ENCODE data around the gene PSMB2. TPM values are rescaled to one million over a fixed set of nuclear protein-coding genes. Genes with fewer than 3 reads are reported as not detected.
"Not testable (repeated sequence)": the region's sequence is repeated elsewhere in the genome, so short reads cannot be mapped to it uniquely, and the experiment has no call there.

Gene PSMB2
- total RNA-seq (2014; rRNA removed; shearing (Covaris generic)): 39.1 and 42.2 TPM in 2 replicates

DNA sequence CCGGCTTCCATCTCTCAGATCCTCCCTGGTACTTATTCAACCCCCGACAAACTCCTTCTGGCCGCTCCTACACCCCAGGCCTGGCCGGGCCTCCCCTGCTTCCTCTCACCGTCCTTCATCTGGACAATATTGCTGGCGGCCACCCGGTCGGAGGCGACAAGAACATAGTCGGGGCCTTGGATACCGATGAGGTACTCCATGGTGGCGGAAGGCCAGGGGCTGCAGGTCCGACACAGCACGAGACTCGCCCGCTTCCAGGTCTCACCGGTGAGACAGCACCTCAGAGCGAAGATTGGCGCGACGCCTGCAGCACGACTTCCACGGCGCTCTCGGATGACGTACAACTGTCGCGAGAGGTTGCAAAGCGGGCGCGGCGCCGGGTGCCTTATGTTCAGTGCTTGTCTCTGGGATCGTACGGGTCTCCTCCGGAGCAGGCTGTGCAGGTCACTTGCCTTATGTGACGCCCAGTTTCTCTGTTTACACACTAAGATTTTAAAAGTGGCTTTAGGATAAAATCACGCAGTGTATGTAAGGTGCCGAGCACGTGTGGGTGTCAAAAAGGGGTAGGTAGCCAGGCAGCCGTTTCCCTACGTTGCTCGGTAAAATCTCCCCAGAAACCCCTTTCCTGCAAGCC, at the start of gene PSMB2:
Gene PSMB2, minus strand, starts transcription at position 294 of the 634 bp plus-strand sequence. Its CDS starts 94 bp downstream, at position 200.
- DNase-seq (ENCODE audit: low spot score): peak; percentile 98

DNA sequence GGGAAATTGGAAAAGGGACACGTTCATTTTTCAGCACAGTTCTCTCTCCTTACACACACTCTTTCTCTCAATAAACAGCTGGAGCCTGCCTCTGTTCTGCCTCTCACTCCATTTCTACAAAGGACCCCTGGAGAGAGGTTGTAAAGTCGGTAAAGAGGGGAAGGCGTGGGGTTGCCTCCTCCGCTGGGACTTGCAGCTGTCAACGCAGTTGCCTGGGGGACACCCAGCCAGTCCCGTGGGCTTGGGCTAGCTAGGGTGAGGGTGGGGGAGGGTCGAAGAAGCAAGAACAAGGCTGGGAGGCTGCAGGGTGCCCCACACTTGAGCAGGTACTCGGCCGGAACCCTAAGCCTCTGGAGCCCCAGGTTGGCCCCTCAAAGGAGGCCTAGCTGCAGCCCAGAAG, 49.8 kb upstream of the PSMB2 start:
- no peak for DNase-seq (ENCODE audit: low spot score)

DNA sequence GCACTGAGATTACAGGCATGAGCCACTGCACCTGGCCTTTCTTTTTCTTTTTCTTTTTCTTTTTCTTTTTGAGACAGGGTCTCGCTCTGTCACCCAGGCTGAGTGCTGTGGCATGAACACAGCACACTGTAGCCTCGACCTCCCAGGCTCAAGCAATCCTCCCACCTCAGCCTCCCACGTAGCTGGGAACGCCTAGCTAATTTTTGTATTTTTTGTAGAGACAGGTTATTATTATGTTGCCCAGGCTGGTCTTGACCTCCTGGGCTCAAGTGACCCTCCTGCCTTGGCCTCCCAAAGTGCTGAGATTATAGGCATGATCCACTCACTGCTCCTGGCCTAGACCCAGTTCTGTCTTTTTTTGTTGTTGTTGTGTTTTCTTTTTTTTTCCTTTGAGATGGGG, 48.8 kb upstream of the PSMB2 start:
- DNase-seq (ENCODE audit: low spot score): not testable (repeated sequence)

- DNase-seq (ENCODE audit: low spot score): no peak
Measured at GRCh38 chr1:35688161-35688560, 46.8 kb upstream of the PSMB2 start.

DNA sequence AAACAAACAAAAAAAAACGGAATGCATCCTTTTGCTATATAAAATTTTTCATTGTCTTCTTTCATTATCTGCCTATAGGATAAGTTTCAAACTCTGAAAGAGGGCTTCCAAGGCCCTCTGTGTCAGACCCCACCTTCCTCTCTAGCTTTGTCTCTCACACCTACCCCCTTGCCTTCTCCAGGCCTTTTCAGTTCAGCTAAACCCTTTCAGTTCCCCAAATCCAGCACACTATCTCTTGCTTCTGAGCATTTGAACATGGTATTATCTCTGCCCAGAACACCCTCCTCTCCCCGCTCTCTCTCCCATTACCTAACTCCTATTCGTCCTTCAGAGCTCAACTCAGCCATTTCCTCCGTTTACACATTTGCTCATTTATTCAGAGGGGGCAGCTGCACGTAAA, 41.7 kb upstream of the PSMB2 start:
- no peak for DNase-seq (ENCODE audit: low spot score)

- DNase-seq (ENCODE audit: low spot score): no peak
Measured at GRCh38 chr1:35680271-35680670, 38.9 kb upstream of the PSMB2 start.

DNA sequence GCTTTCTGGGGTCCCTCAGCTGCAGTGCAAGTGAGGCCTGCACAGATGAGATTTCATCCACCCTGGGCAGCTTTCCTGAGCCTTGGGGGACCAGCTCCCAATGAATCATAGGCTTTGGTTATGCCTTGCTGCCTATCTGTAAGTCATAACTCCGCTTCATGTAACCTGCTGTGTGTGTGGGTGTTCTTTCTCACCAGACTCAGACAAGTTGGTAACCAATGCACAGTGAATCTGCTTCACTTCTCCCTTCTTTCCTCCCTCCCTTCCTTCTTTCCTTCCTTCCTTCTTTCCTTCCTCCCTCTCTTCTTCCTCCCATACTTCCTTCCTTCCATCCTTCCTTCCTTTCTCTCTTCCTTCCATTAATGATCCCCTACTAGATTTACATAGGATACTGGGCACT, 34.4 kb upstream of the PSMB2 start:
- DNase-seq (ENCODE audit: low spot score): no peak

GRCh38 chr1:35674111-35674510, 32.8 kb upstream of the PSMB2 start:
- no peak for DNase-seq (ENCODE audit: low spot score)

- no peak for DNase-seq (ENCODE audit: low spot score)
Measured at GRCh38 chr1:35672116-35672515, 30.8 kb upstream of the PSMB2 start.

DNA sequence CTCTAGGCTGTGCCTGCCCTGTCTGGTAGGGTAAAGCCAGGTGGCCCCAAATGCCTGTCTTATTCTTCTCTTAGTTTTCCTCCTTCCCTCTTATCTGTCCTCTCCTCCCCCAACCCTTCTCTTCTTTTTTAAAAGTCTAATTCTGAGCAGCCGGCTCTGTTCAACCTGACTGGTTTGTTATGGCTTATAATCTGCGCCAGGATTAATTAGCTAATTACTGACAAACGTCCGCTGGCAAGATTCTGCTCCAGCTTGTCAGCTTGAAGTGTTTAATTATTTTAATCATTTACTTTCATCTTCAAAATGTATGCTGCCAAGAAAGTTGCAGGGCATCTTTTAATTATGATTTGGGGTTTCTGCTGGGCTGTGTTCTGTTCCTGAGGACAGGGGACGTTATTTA, 27.2 kb upstream of the PSMB2 start:
- DNase-seq (ENCODE audit: low spot score): no peak

DNA sequence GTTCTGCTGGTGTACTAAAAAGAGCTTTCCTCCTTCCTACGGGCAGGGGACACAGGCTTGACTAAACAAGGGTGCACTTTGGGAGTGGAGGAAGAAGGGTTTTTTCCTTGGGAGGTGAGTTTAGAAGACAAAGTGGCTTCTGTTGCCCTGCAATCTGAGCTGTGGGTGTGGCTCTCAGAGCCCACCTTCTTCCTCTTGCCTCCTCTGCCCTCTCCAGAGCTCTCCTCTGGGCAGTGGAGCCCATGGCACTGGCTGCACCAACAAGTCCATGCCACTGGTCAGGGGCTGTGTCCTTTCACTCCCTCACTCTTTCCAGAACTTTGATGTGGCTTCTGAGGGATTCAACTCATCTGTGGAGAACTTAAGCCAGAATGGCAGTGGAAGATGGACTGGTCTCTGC, 25.6 kb upstream of the PSMB2 start:
- no peak for DNase-seq (ENCODE audit: low spot score)

- no peak for DNase-seq (ENCODE audit: low spot score)
Measured at GRCh38 chr1:35666216-35666615, 24.9 kb upstream of the PSMB2 start.

- no peak for DNase-seq (ENCODE audit: low spot score)
Measured at GRCh38 chr1:35663434-35663833, 22.1 kb upstream of the PSMB2 start.

DNA sequence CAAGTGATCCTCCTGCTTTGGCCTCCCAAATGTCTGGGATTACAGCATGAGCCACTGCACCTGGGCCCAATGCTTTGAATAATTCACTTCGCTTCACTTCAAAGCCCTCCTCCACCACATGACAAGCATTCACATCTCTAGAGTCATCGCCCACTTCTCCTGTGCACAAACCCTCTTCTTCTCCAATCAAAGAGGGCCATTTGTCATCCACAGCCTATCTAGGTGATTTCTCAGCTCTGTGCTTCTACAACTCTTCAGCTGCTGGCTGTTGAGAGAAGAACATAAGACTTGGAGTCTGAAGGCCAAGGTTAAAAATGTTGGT, 20.1 kb upstream of the PSMB2 start:
- DNase-seq (ENCODE audit: low spot score): no peak

- peak; percentile 14 for DNase-seq (ENCODE audit: low spot score)
Measured at GRCh38 chr1:35660581-35661473, 19.5 kb upstream of the PSMB2 start.

- no peak for DNase-seq (ENCODE audit: low spot score)
Measured at GRCh38 chr1:35659589-35659988, 18.3 kb upstream of the PSMB2 start.

DNA sequence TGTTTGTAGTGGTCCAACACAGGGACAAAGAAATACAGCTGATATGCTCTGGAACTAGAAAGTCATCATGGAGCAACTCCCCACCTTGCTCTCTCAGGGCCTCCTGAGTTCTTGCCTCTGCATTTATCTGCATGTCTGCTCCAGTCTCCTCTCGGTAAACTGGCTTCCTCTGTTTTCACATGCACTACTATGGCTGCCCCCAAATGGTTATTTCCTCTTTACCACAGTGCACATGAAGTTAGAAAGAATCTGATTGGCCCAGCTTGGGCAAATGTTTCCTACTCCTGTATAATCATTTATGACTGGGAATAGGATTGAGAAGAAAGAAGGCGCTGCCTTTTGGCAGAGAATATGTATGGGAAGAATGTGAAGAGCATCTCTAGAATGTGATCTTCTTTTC, 16.5 kb upstream of the PSMB2 start:
- DNase-seq (ENCODE audit: low spot score): no peak

DNA sequence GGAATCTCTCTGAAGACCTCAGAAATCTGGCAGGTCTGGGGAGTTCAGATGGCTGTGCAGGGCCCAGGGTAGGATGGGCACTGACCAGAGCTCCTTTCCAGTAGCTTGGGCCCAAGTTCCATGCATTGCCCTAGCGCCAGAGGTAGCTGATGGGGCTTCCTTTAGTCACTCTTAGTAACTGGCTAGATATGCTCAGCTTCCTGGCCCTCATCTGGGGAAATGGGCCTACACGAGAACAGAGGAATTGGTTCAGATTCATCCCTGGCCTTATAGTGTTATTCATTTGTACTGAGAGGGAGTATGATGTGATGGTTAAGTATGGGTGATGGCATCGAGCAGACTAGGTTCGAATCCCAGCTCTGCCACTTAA, 15.5 kb upstream of the PSMB2 start:
- DNase-seq (ENCODE audit: low spot score): no peak

DNA sequence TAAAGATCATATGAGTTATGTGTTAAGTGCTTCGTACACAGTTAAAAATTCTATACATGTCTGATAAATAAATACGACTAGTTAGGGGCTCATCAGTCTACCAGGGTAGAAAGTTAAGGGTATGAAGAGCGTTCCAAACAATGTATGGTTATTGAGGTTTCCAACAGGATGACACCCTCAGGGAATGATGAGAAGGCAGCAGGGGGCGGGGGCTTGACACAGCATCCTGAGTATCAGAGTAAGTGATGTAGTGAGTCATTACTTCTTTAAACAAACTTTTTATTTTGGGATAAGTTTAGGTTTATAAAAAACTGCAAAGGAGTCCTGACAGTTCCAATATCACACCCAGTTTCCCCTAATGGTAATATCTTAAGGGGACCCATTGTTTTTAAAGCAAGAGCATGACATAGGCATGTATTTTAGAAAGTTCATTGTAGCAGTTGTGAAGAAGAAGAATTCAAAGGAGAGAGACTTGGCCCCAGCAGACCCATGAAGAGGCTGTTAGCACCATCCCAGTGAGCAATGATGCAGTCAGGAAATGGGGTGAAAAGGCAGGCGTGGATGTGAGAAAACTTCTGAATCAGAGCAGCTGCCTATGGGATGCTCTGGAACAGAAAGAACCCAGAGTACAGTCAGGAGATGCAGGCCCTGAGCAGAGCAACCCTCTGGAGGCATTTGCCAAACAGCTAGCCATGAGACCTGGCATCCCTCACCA, 15.0 kb upstream of the PSMB2 start:
- DNase-seq (ENCODE audit: low spot score): no peak

GRCh38 chr1:35655196-35655595, 13.9 kb upstream of the PSMB2 start:
- no peak for DNase-seq (ENCODE audit: low spot score)

DNA sequence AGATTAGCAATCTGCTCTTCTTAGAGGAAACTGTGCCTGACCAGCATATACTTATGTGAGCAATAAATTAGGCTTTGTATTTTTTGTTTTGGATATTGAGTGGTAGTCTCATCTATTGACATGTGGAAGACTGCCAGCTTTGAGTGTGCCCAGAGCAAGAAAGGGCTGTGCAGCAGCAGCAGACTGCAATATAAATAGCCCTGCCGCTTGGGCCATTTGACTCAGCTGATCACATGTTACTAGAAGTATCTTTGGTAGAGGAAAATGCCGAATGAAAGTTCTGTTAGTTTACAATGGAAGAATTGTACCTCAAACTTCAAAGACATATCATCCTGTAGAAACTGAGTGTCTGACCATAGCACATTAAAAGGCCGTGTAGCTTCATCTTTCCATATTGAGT, 9.1 kb upstream of the PSMB2 start:
- DNase-seq (ENCODE audit: low spot score): no peak

DNA sequence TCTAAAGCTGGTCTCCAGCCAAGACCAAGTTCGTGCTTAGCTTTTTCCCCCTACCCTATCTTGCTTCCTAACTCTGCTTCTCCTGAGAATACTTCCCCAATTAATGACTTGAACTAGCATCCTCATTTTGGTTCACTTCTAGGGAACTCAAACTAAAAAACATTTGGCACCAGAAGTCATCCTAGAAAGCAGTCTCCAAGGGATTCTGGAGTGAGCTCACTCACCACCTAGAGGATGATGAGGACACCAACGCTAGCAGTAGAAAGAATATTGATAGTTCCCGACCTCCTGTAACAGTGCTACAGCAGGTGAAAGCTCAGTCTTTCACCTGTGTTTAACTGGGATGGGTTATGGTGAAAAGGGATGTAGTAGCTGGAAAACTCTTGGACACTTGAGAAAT, 4.7 kb upstream of the PSMB2 start:
- peak; percentile 20 for DNase-seq (ENCODE audit: low spot score)

DNA sequence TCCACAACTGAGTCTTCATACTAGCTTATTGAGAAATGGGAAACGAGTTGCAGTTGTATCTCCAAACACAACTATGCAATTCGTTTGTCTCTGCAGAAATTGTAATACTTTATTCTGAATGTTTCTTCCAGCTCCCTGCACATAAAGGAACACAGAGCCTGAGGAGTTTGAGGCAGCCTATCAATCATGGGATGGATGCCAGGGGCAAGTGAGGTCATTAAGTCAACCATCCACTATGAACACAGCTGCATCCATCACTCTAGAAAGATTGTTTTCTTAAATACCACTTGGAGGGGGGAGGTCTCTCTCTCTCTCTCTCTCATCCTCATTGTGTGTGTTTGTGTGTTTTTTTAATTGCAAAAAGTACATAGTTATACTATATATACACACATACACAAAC, 2.9 kb upstream of the PSMB2 start:
- no peak for DNase-seq (ENCODE audit: low spot score)
